ENCODE data around the gene SIK1.
"Not testable (repeated sequence)": the region's sequence is repeated elsewhere in the genome, so short reads cannot be mapped to it uniquely, and the experiment has no call there.

GRCh38 chr21:43427242-43427559 is 270 bp upstream of the SIK1 start:
- TF ChIP-seq CTCF, POLR2A (IDR thresholded peaks at IDR 0.05): not testable (repeated sequence)
